OCI-LY7 (cell line): ENCODE measurements around the gene RCSD1. TPM values are rescaled to one million over a fixed set of nuclear protein-coding genes. Genes with fewer than 3 reads are reported as not detected.

ENCODE experiments used
- BruUV-seq: library from RNA; stranded (reverse); fragments of 400-500 nt; replicated peaks from 2 replicates; lab custom pipeline; 2021; lab: Mats Ljungman, UMichigan
- CTCF ChIA-PET: fragments of 300-600 bp; sonication (Branson Sonifier 250); formaldehyde crosslinking; loops from one replicate; lab custom pipeline; 2022; ENCODE audit warnings: antibody characterized with exemption; ENCODE audit not compliant: unreplicated experiment; lab: Charles Lee
- POLR2A ChIA-PET: fragments of 300-600 bp; sonication (Branson Sonifier 250); formaldehyde crosslinking; loops from one replicate; lab custom pipeline; 2022; ENCODE audit warnings: antibody characterized with exemption; lab: Charles Lee
- DNase-seq: peaks from one replicate; pipeline ENCODE4 v3.0.0-alpha.2; 2015; ENCODE audit warnings: low spot score
- H2AFZ ChIP-seq: fragments of 200-600 bp; sonication (generic), shearing (Covaris generic); 2 replicates; pipeline ENCODE4 v1.6.1; 2014; ENCODE audit warnings: mild to moderate bottlenecking, antibody characterized with exemption, low read length, moderate library complexity
- H3K27ac ChIP-seq: fragments of 200-600 bp; sonication (generic); 2 replicates; pipeline ENCODE4 v1.5.1; 2014; ENCODE audit warnings: mixed run types, low read depth, mild to moderate bottlenecking, moderate library complexity, low read length, inconsistent platforms; ENCODE audit not compliant: poor library complexity, severe bottlenecking
- H3K36me3 ChIP-seq: fragments of 200-600 bp; sonication (generic); 2 replicates; pipeline ENCODE4 v1.6.1; 2014; ENCODE audit warnings: mild to moderate bottlenecking, antibody characterized with exemption, low read length, moderate library complexity, mixed read lengths; ENCODE audit not compliant: insufficient read depth
- H3K4me1 ChIP-seq: fragments of 200-600 bp; sonication (generic); 2 replicates; pipeline ENCODE4 v1.5.1; 2014; ENCODE audit warnings: mild to moderate bottlenecking, low read length; ENCODE audit not compliant: insufficient read depth, poor library complexity, severe bottlenecking
- H3K4me2 ChIP-seq: fragments of 200-600 bp; sonication (generic); 2 replicates; pipeline ENCODE4 v1.6.1; 2014; ENCODE audit warnings: mild to moderate bottlenecking, low read length
- H3K4me3 ChIP-seq: fragments of 200-600 bp; sonication (generic); 2 replicates; pipeline ENCODE4 v1.5.1; 2014; ENCODE audit warnings: mild to moderate bottlenecking, low read depth, low read length; ENCODE audit not compliant: poor library complexity, severe bottlenecking
- H3K79me2 ChIP-seq: fragments of 200-600 bp; sonication (generic); 2 replicates; pipeline ENCODE4 v1.6.1; 2016; ENCODE audit warnings: low read depth, mild to moderate bottlenecking, low read length, moderate library complexity, mixed read lengths; ENCODE audit not compliant: insufficient read depth
- H3K9me2 ChIP-seq: fragments of 200-600 bp; sonication (generic); 2 replicates; pipeline ENCODE4 v1.6.1; 2016; ENCODE audit warnings: mild to moderate bottlenecking, low read length, mixed read lengths; ENCODE audit not compliant: insufficient read depth
- H3K9me3 ChIP-seq: fragments of 200-600 bp; sonication (generic); 2 replicates; pipeline ENCODE4 v1.6.1; 2014; ENCODE audit warnings: mild to moderate bottlenecking, mixed run types, low read length, mixed read lengths
- H4K20me1 ChIP-seq: fragments of 200-600 bp; sonication (generic); 2 replicates; pipeline ENCODE4 v1.6.1; 2014; ENCODE audit warnings: mild to moderate bottlenecking, antibody characterized with exemption, low read length, moderate library complexity, mixed read lengths; ENCODE audit not compliant: insufficient read depth
- CTCF ChIP-seq: fragments of 200-600 bp; sonication (generic); conservative IDR thresholded peaks from 2 replicates; pipeline ENCODE4 v1.5.1; 2014; ENCODE audit warnings: mild to moderate bottlenecking, antibody characterized with exemption, low read length, moderate library complexity, mixed read lengths
- EZH2phosphoT487 ChIP-seq: fragments of 200-600 bp; sonication (generic); IDR thresholded peaks from 2 replicates; pipeline ENCODE4 v1.6.1; 2018; ENCODE audit warnings: low read depth, borderline replicate concordance, mild to moderate bottlenecking, mixed run types, antibody characterized with exemption, low read length, moderate library complexity, mixed read lengths
- intact Hi-C: fragments of 100-400 bp; cut with micrococcal nuclease; formaldehyde crosslinking; loops from one replicate; pipeline ENCODE4 v1.10.0; 2022; ENCODE audit not compliant: unreplicated experiment
- total RNA-seq, 2 experiments: library from RNA; depleted of rRNA in 1 of 2; stranded (reverse); fragments of >200 nt in 1 of 2; shearing (Covaris generic) in 1 of 2; gene quantifications; 2 replicates each; pipeline ENCODE4 v1.2.3, GENCODE V29; 2014 to 2022

RCSD1 gene
- total RNA-seq, 2 experiments from 2014 or later = 161 to 164 TPM

- H3K4me3 ChIP-seq = no peak overlapping the region
- H3K79me2 ChIP-seq = peaks cover 79% of the 10 kb centered on the region; the same call in 1 of the 2 replicates
- peaks cover 97% of the 10 kb centered on the region for H3K36me3 ChIP-seq
- H4K20me1 ChIP-seq = peaks cover 17% of the 10 kb centered on the region
- no peaks in the 10 kb centered on the region for H3K9me2 ChIP-seq
- CTCF ChIA-PET = interaction anchor here (1.6 kb wide), 1 partner anchor 15 kb away, joined by 5 read pairs; no protein-coding TSS in a partner anchor
- peaks cover 66% of the 10 kb centered on the region for H3K4me1 ChIP-seq
- H3K27ac ChIP-seq = no peak overlapping the region
- DNase-seq = no peak
- TF ChIP-seq EZH2phosphoT487 (no peak), CTCF (no peak)
- no peak overlapping the region for H2AFZ ChIP-seq
- intact Hi-C loops = no loop called here
- no TSS peak for BruUV-seq
- POLR2A ChIA-PET = interaction anchor here (1.0 to 2.4 kb wide), 4 partner anchors 8 to 73 kb away, joined by 3 to 11 read pairs (median 6); no protein-coding TSS in a partner anchor
- no peak overlapping the region for H3K4me2 ChIP-seq
- H3K9me3 ChIP-seq = no peaks in the 10 kb centered on the region
These were observed 42.8 kb downstream of the RCSD1 start for GRCh38 chr1:167672831-167673230.

GRCh38 chr1:167673265-167673664, 43.2 kb downstream of the RCSD1 start:
- H3K4me2 ChIP-seq = no peak overlapping the region
- no peak overlapping the region for H3K27ac ChIP-seq
- peaks cover 18% of the 10 kb centered on the region for H4K20me1 ChIP-seq
- no TSS peak for BruUV-seq
- peaks cover 99% of the 10 kb centered on the region for H3K36me3 ChIP-seq
- H2AFZ ChIP-seq = no peak overlapping the region
- H3K9me2 ChIP-seq = no peaks in the 10 kb centered on the region
- H3K4me1 ChIP-seq = peaks cover 64% of the 10 kb centered on the region
- TF ChIP-seq EZH2phosphoT487 (no peak), CTCF (no peak)
- DNase-seq = no peak
- peaks cover 79% of the 10 kb centered on the region; the same call in 1 of the 2 replicates for H3K79me2 ChIP-seq
- no peak overlapping the region for H3K4me3 ChIP-seq
- no peaks in the 10 kb centered on the region for H3K9me3 ChIP-seq
- intact Hi-C loops = no loop called here
- ChIA-PET POLR2A (interaction anchor here (1.0 to 2.4 kb wide), 4 partner anchors 8 to 73 kb away, joined by 3 to 11 read pairs (median 6); no protein-coding TSS in a partner anchor), CTCF (interaction anchor here (1.2 to 1.6 kb wide), 2 partner anchors 14 to 73 kb away, joined by 3 to 5 read pairs; no protein-coding TSS in a partner anchor)

- Histone ChIP-seq H3K4me2 (no peak overlapping the region), H3K4me1 (peaks cover 63% of the 10 kb centered on the region), H4K20me1 (peaks cover 11% of the 10 kb centered on the region), H2AFZ (no peak overlapping the region), H3K9me2 (no peaks in the 10 kb centered on the region), H3K9me3 (no peaks in the 10 kb centered on the region), H3K36me3 (peaks cover 100% of the 10 kb centered on the region), H3K4me3 (no peak overlapping the region), H3K79me2 (peaks cover 78% of the 10 kb centered on the region), H3K27ac (no peak overlapping the region)
- BruUV-seq = no TSS peak
- intact Hi-C loops = no loop called here
- TF ChIP-seq CTCF = no peak
- TF ChIP-seq EZH2phosphoT487 = no peak
- no peak for DNase-seq
- POLR2A ChIA-PET = interaction anchor here (0.8 to 2.4 kb wide), 4 partner anchors 9 to 74 kb away, joined by 3 to 11 read pairs (median 6); no protein-coding TSS in a partner anchor
- CTCF ChIA-PET = interaction anchor here (1.2 to 1.6 kb wide), 2 partner anchors 14 to 74 kb away, joined by 3 to 5 read pairs; no protein-coding TSS in a partner anchor
These were observed 44.1 kb downstream of the RCSD1 start for GRCh38 chr1:167674156-167674555.
